WTC11 (cell line): ENCODE results near the gene U2AF1.
"Not testable (repeated sequence)": the region's sequence is repeated elsewhere in the genome, so short reads cannot be mapped to it uniquely, and the experiment has no call there.

Source experiments
- CREB1 ChIP-seq: sonication (generic); formaldehyde crosslinking; IDR thresholded peaks from 2 replicates; pipeline ENCODE4 v1.8.0; 2023; ENCODE audit warnings: mild to moderate bottlenecking, missing genetic modification reagents
- TCF7 ChIP-seq: sonication (generic); formaldehyde crosslinking; IDR thresholded peaks from 2 replicates; pipeline ENCODE4 v1.8.0; 2022; ENCODE audit warnings: mild to moderate bottlenecking, low read depth, missing genetic modification reagents, moderate library complexity

DNA sequence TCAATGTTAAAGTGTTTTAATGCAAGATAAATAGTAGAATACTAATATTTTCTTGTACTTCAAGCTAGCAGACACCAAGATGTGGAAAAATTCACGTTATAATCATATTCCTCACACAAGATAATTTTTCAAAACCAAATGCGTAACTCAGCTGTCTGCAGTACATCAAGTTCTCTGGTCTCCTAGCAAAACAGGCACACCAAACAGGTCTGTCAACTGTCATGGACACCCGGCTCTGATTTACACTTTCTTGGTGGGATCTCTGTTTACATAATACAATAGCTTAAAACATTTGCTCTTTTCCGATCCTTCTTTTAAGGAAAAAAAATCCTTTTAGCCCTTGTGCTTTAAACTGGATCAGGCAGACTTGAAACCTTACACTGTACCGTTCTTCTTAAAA is 5.7 kb downstream of the U2AF1 start:
- TF ChIP-seq CREB1; TCF7 (CRISPR knock-in tag): not testable (repeated sequence)
